Keratinocyte (primary cell): ENCODE results near the gene OR52I1. TPM values are rescaled to one million over a fixed set of nuclear protein-coding genes. Genes with fewer than 3 reads are reported as not detected.

Source experiments
- DNase-seq: peaks from one replicate; pipeline ENCODE4 v3.0.0-alpha.2; 2011; ENCODE audit warnings: low read depth, missing footprints, low spot score
- FAIRE-seq: peaks from 2 replicates; lab custom pipeline; 2011; peaks lifted over from hg19 to GRCh38; lab: Jason Lieb, UNC
- H2AFZ ChIP-seq: 2 replicates; pipeline ENCODE4 v1.6.0; 2012; ENCODE audit warnings: low read length, control low read depth, inconsistent platforms; ENCODE audit not compliant: control insufficient read depth
- H3K27ac ChIP-seq: 2 replicates; pipeline ENCODE4 v1.5.1; 2011; ENCODE audit warnings: low read length; ENCODE audit not compliant: control insufficient read depth, insufficient read depth
- H3K27me3 ChIP-seq: 3 replicates; pipeline ENCODE4 v1.6.0; 2011; ENCODE audit warnings: low read length; ENCODE audit not compliant: control insufficient read depth, insufficient read depth; ENCODE audit errors: extremely low read depth
- H3K36me3 ChIP-seq, 2 experiments: 2 replicates in 1 of 2; 3 replicates in 1 of 2; pipeline ENCODE4 v1.5.1; 2011; ENCODE audit warnings: low read length in 2 of 2, mild to moderate bottlenecking in 1 of 2; ENCODE audit not compliant: control insufficient read depth in 2 of 2, insufficient read depth in 2 of 2; ENCODE audit errors: extremely low read depth in 1 of 2
- H3K4me1 ChIP-seq: 3 replicates; pipeline ENCODE4 v1.5.1; 2011; ENCODE audit warnings: low read length; ENCODE audit not compliant: control insufficient read depth, insufficient read depth; ENCODE audit errors: extremely low read depth
- H3K4me2 ChIP-seq: 3 replicates; pipeline ENCODE4 v1.6.0; 2011; ENCODE audit warnings: low read depth, low read length; ENCODE audit not compliant: control insufficient read depth, insufficient read depth; ENCODE audit errors: extremely low read depth
- H3K4me3 ChIP-seq, 3 experiments: fragments of 200-600 bp in 1 of 3; sonication (generic) in 1 of 3; 2 replicates in 2 of 3; 3 replicates in 1 of 3; pipeline ENCODE4 v1.5.1; 2011 to 2016; ENCODE audit warnings: low read length in 3 of 3, mild to moderate bottlenecking in 3 of 3, control low read depth in 2 of 3, inconsistent platforms in 1 of 3, low read depth in 1 of 3, mixed read lengths in 1 of 3, mixed run types in 1 of 3, moderate library complexity in 1 of 3; ENCODE audit not compliant: control insufficient read depth in 2 of 3, insufficient read depth in 2 of 3; ENCODE audit errors: extremely low read depth in 1 of 3
- H3K79me2 ChIP-seq: 2 replicates; pipeline ENCODE4 v1.6.0; 2012; ENCODE audit warnings: low read length; ENCODE audit not compliant: control insufficient read depth, insufficient read depth
- H3K9ac ChIP-seq: 3 replicates; pipeline ENCODE4 v1.6.0; 2011; ENCODE audit warnings: low read length; ENCODE audit not compliant: control insufficient read depth, insufficient read depth; ENCODE audit errors: extremely low read depth
- H3K9me1 ChIP-seq: 3 replicates; pipeline ENCODE4 v1.6.0; 2011; ENCODE audit warnings: low read length; ENCODE audit not compliant: control insufficient read depth, insufficient read depth; ENCODE audit errors: extremely low read depth
- H3K9me3 ChIP-seq: 2 replicates; pipeline ENCODE4 v1.5.1; 2012; ENCODE audit warnings: low read depth, low read length; ENCODE audit not compliant: control insufficient read depth
- H4K20me1 ChIP-seq: 3 replicates; pipeline ENCODE4 v1.6.0; 2011; ENCODE audit warnings: low read length; ENCODE audit not compliant: control insufficient read depth, insufficient read depth; ENCODE audit errors: extremely low read depth
- EZH2 ChIP-seq: IDR thresholded peaks from one replicate; pipeline ENCODE4 v1.6.1; 2012; ENCODE audit warnings: inconsistent platforms, mild to moderate bottlenecking, low read length, moderate library complexity
- dilution Hi-C: fragments of 300-500 bp; cut with MboI; formaldehyde crosslinking; loops from one replicate; pipeline ENCODE4 v1.7.0; 2020; ENCODE audit warnings: low sequenced_read_pairs; ENCODE audit not compliant: extremely low pct_ligation_motif_present
- polyA plus RNA-seq, 5 experiments: library from polyadenylated mRNA; depleted of rRNA in 3 of 5; stranded (reverse) in 3 of 5; stranded (forward) in 1 of 5; unstranded in 1 of 5; fragments of >200 nt; gene quantifications; 1 replicate in 1 of 5; 2 replicates in 3 of 5; 3 replicates in 1 of 5; pipeline versions ENCODE4 v1.2.1 to v1.2.3, GENCODE V29; 2011 to 2012; ENCODE audit warnings: missing spikeins in 2 of 5, low read depth in 1 of 5, low replicate concordance in 1 of 5
- TF ChIP-seq, protein P1 (sequence below), 3 experiments: IDR thresholded peaks in 1 of 3; conservative IDR thresholded peaks in 1 of 3; optimal IDR thresholded peaks in 1 of 3; 2 replicates in 2 of 3; 3 replicates in 1 of 3; pipeline versions ENCODE3 to v1.5.1; 2011; ENCODE audit warnings: low read length in 3 of 3, mild to moderate bottlenecking in 3 of 3, moderate library complexity in 2 of 3, control low read depth in 1 of 3, inconsistent platforms in 1 of 3; ENCODE audit not compliant: insufficient read depth in 2 of 3; ENCODE audit errors: extremely low read depth in 1 of 3

Gene OR52I1
- polyA plus RNA-seq, 1 donor (not counting 4 experiments of a cell fraction or from before 2014, with no cell fraction given) = not detected

- no peaks in the 10 kb centered on the region for H3K9me3 ChIP-seq
- H3K9ac ChIP-seq = no peak overlapping the region
- FAIRE-seq = no peak
- no peak overlapping the region for H3K4me2 ChIP-seq
- H3K4me1 ChIP-seq = no peaks in the 10 kb centered on the region
- DNase-seq = no peak
- dilution Hi-C loops = no loop called here
- H2AFZ ChIP-seq = no peak overlapping the region
- H4K20me1 ChIP-seq = no peaks in the 10 kb centered on the region
- H3K9me1 ChIP-seq = no peaks in the 10 kb centered on the region
- H3K79me2 ChIP-seq = no peaks in the 10 kb centered on the region
- no peaks in the 10 kb centered on the region for H3K27me3 ChIP-seq
- no peak overlapping the region for H3K27ac ChIP-seq
- H3K4me3 ChIP-seq = no peak overlapping the region
- TF ChIP-seq EZH2 = no peak
- TF ChIP-seq, protein P1, sequence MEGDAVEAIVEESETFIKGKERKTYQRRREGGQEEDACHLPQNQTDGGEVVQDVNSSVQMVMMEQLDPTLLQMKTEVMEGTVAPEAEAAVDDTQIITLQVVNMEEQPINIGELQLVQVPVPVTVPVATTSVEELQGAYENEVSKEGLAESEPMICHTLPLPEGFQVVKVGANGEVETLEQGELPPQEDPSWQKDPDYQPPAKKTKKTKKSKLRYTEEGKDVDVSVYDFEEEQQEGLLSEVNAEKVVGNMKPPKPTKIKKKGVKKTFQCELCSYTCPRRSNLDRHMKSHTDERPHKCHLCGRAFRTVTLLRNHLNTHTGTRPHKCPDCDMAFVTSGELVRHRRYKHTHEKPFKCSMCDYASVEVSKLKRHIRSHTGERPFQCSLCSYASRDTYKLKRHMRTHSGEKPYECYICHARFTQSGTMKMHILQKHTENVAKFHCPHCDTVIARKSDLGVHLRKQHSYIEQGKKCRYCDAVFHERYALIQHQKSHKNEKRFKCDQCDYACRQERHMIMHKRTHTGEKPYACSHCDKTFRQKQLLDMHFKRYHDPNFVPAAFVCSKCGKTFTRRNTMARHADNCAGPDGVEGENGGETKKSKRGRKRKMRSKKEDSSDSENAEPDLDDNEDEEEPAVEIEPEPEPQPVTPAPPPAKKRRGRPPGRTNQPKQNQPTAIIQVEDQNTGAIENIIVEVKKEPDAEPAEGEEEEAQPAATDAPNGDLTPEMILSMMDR (optimal IDR thresholded peaks at IDR 0.05 in 1 of 3, IDR thresholded peaks at IDR 0.05 in 1 of 3, conservative IDR thresholded peaks at IDR 0.05 in 1 of 3; ENCODE audit: extremely low read depth in 1 of 3, insufficient read depth in 2 of 3, low read length in 3 of 3) = no peak
- H3K36me3 ChIP-seq = no peaks in the 10 kb centered on the region
Measured at GRCh38 chr11:4643076-4643475, 49.2 kb downstream of the OR52I1 start.

GRCh38 chr11:4643682-4644081 is 49.8 kb downstream of the OR52I1 start, which contains the start of gene OR51E1:
Gene OR51E1 (plus strand): TSS chr11:4643982. CDS start chr11:4652527, 8,545 bp downstream.
- Histone ChIP-seq H3K36me3 (no peaks in the 10 kb centered on the region), H3K79me2 (no peaks in the 10 kb centered on the region), H3K9ac (no peak within 1 kb of the TSS), H3K27ac (no peak within 1 kb of the TSS), H2AFZ (no peak within 1 kb of the TSS), H3K4me2 (no peak within 1 kb of the TSS), H4K20me1 (no peaks in the 10 kb centered on the region), H3K4me1 (no peaks in the 10 kb centered on the region), H3K9me1 (no peaks in the 10 kb centered on the region), H3K4me3 (no peak within 1 kb of the TSS), H3K9me3 (no peaks in the 10 kb centered on the region), H3K27me3 (no peaks in the 10 kb centered on the region)
- FAIRE-seq (no peak), DNase-seq (no peak)
- dilution Hi-C loops = no loop called here
- TF ChIP-seq EZH2 = no peak
- TF ChIP-seq, protein P1 (optimal IDR thresholded peaks at IDR 0.05 in 1 of 3, IDR thresholded peaks at IDR 0.05 in 1 of 3, conservative IDR thresholded peaks at IDR 0.05 in 1 of 3; ENCODE audit: extremely low read depth in 1 of 3, insufficient read depth in 2 of 3, low read length in 3 of 3) = no peak
